ENCODE data around the gene ADGRD1. TPM values are rescaled to one million over a fixed set of nuclear protein-coding genes. Genes with fewer than 3 reads are reported as not detected.

ADGRD1 gene
- total RNA-seq, 1 donor, result 0.54 TPM

- DNase-seq (ENCODE audit: low read depth in 2 of 3, low spot score in 2 of 3), result no peak
Measured at GRCh38 chr12:131003716-131004045, 50.0 kb downstream of the ADGRD1 start.

GRCh38 chr12:131004166-131004565 lies 50.5 kb downstream of the ADGRD1 start:
- DNase-seq (ENCODE audit: low read depth in 2 of 3, low spot score in 2 of 3), result no peak

- DNase-seq (ENCODE audit: low read depth in 2 of 3, low spot score in 2 of 3), result peak in 1 of 3 donors; percentile 5
Measured at GRCh38 chr12:131005161-131006035, 51.7 kb downstream of the ADGRD1 start.

GRCh38 chr12:131006036-131006735 lies 52.5 kb downstream of the ADGRD1 start:
- DNase-seq (ENCODE audit: low read depth in 2 of 3, low spot score in 2 of 3), result no peak

GRCh38 chr12:131007031-131007739 lies 53.5 kb downstream of the ADGRD1 start:
- no peak for DNase-seq (ENCODE audit: low read depth in 2 of 3, low spot score in 2 of 3)

GRCh38 chr12:131007740-131008117 lies 54.0 kb downstream of the ADGRD1 start:
- DNase-seq (ENCODE audit: low read depth in 2 of 3, low spot score in 2 of 3), result no peak

GRCh38 chr12:131008131-131008912 lies 54.6 kb downstream of the ADGRD1 start:
- DNase-seq (ENCODE audit: low read depth in 2 of 3, low spot score in 2 of 3), result no peak

- no peak for DNase-seq (ENCODE audit: low read depth in 2 of 3, low spot score in 2 of 3)
Measured at GRCh38 chr12:131008913-131009270, 55.2 kb downstream of the ADGRD1 start.

- DNase-seq (ENCODE audit: low read depth in 2 of 3, low spot score in 2 of 3), result no peak
Measured at GRCh38 chr12:131009595-131010395, 56.1 kb downstream of the ADGRD1 start.

- DNase-seq (ENCODE audit: low read depth in 2 of 3, low spot score in 2 of 3), result no peak
Measured at GRCh38 chr12:131010396-131011131, 56.9 kb downstream of the ADGRD1 start.

GRCh38 chr12:131011165-131012079 lies 57.7 kb downstream of the ADGRD1 start:
- no peak for DNase-seq (ENCODE audit: low read depth in 2 of 3, low spot score in 2 of 3)

GRCh38 chr12:131012279-131013069 lies 58.8 kb downstream of the ADGRD1 start:
- DNase-seq (ENCODE audit: low read depth in 2 of 3, low spot score in 2 of 3), result no peak

- DNase-seq (ENCODE audit: low read depth in 2 of 3, low spot score in 2 of 3), result no peak
Measured at GRCh38 chr12:131013118-131013517, 59.4 kb downstream of the ADGRD1 start.

GRCh38 chr12:131014343-131014742 lies 60.6 kb downstream of the ADGRD1 start:
- no peak for DNase-seq (ENCODE audit: low read depth in 2 of 3, low spot score in 2 of 3)

- no peak for DNase-seq (ENCODE audit: low read depth in 2 of 3, low spot score in 2 of 3)
Measured at GRCh38 chr12:131015581-131016337, 62.1 kb downstream of the ADGRD1 start.

GRCh38 chr12:131017477-131017991 lies 63.8 kb downstream of the ADGRD1 start:
- DNase-seq (ENCODE audit: low read depth in 2 of 3, low spot score in 2 of 3), result no peak
